ENCODE results near the gene RAB8B. TPM values are rescaled to one million over a fixed set of nuclear protein-coding genes. Genes with fewer than 3 reads are reported as not detected.

Gene RAB8B
- total and polyA plus RNA-seq, 9 of the 15 experiments (the other 6 are each of a cell fraction or from before 2014, with no cell fraction given): 7.8 to 32.1 (median 24.2) TPM

- TF ChIP-seq UBTF (IDR thresholded peaks at IDR 0.05; ENCODE audit: borderline replicate concordance in 1 of 2, low read depth in 2 of 2, low read length in 2 of 2) (peak; percentile 95 to 98), HDGF (IDR thresholded peaks at IDR 0.05) (no peak), MYC (IDR thresholded peaks at IDR 0.05; ENCODE audit: low read depth, low read length) (peak; percentile 71), MYC (CRISPR knock-in tag; IDR thresholded peaks at IDR 0.05; ENCODE audit: borderline replicate concordance, low read depth) (peak; percentile 72; the same call in 1 of the 2 replicates), BRD4 (IDR thresholded peaks at IDR 0.05) (peak; percentile 69; the same call in 1 of the 2 replicates), ZNF311 (CRISPR knock-in tag; IDR thresholded peaks at IDR 0.05) (no peak), RNF219 (CRISPR knock-in tag; IDR thresholded peaks at IDR 0.05) (no peak), MAX (CRISPR knock-in tag; IDR thresholded peaks at IDR 0.05) (0 out of 2 replicates have a peak, but pooled peaks have one; percentile 36), POLR2AphosphoS5 (IDR thresholded peaks at IDR 0.05; ENCODE audit: control insufficient read depth, insufficient read depth, low read depth, low read length) (peak; percentile 15; the same call in 1 of the 2 replicates), MEF2D (tag; conservative IDR thresholded peaks at IDR 0.05; ENCODE audit: low read depth) (no peak), RHOXF2B (CRISPR knock-in tag; conservative IDR thresholded peaks at IDR 0.05) (peak; percentile 59; the same call in 1 of the 2 replicates), BCLAF1 (IDR thresholded peaks at IDR 0.05; ENCODE audit: borderline replicate concordance in 1 of 2, control insufficient read depth in 1 of 2, low read depth in 2 of 2, low read length in 1 of 2) (0 out of 4 replicates have a peak, but pooled peaks of 1 of the 2 experiments have one; percentile 27), CTBP1 (IDR thresholded peaks at IDR 0.05; ENCODE audit: borderline replicate concordance) (peak; percentile 43), MTA1 (IDR thresholded peaks at IDR 0.05; ENCODE audit: borderline replicate concordance) (peak; percentile 52; the same call in 1 of the 2 replicates), ZNF75A (CRISPR knock-in tag; IDR thresholded peaks at IDR 0.05) (no peak), ATF7 (IDR thresholded peaks at IDR 0.05) (peak; percentile 14; the same call in 1 of the 2 replicates), BRD9 (IDR thresholded peaks at IDR 0.05; ENCODE audit: low read depth, partially characterized antibody) (no peak), THAP7 (CRISPR knock-in tag; IDR thresholded peaks at IDR 0.05) (0 out of 2 replicates have a peak, but pooled peaks have one; percentile 44)
Measured at GRCh38 chr15:63277038-63277892, 87.9 kb downstream of the RAB8B start, which contains the start of gene APH1B (continued).
